Gastroesophageal sphincter (tissue), 4 donors: ENCODE data around the gene COL5A1. TPM values are rescaled to one million over a fixed set of nuclear protein-coding genes. Genes with fewer than 3 reads are reported as not detected.

Experiments used
- ATAC-seq: fragments of 150-250 bp; one replicate; pipeline ENCODE4 v1.9.1; 2016; ENCODE audit warnings: mild to moderate bottlenecking, moderate library complexity
- H3K27ac ChIP-seq, 4 donors: fragments of 200-600 bp; sonication (generic) in 3 of 4; 1 replicate in 3 of 4; 2 replicates in 1 of 4; pipeline ENCODE4 v1.5.1; 2016 to 2019
- H3K27me3 ChIP-seq: fragments of 200-600 bp; sonication (generic); one replicate; pipeline ENCODE4 v1.5.1; 2019
- H3K36me3 ChIP-seq, 2 donors: fragments of 200-600 bp; sonication (generic); one replicate each; pipeline ENCODE4 v1.5.1; 2019; ENCODE audit warnings: control low read depth in 1 of 2
- H3K4me1 ChIP-seq, 3 donors: fragments of 200-600 bp; sonication (generic); 1 replicate in 2 of 3; 2 replicates in 1 of 3; pipeline ENCODE4 v1.5.1; 2016 to 2019; ENCODE audit warnings: control low read depth in 2 of 3
- H3K4me3 ChIP-seq, 2 donors: fragments of 200-600 bp; sonication (generic); one replicate each; pipeline ENCODE4 v1.5.1; 2019; ENCODE audit warnings: mild to moderate bottlenecking in 1 of 2, moderate library complexity in 1 of 2
- H3K9me3 ChIP-seq, 3 donors: fragments of 200-600 bp; sonication (generic); one replicate each; pipeline ENCODE4 v1.5.1; 2017 to 2019; ENCODE audit warnings: control low read depth in 2 of 3
- CTCF ChIP-seq, 4 experiments: fragments of 200-600 bp in 2 of 4; fragments of 450-650 bp in 2 of 4; sonication (generic) in 1 of 4; IDR thresholded peaks; one replicate each; pipeline ENCODE4 v1.5.1; 2017 to 2019; ENCODE audit warnings: antibody characterized with exemption in 4 of 4, mild to moderate bottlenecking in 2 of 4, moderate library complexity in 2 of 4
- EP300 ChIP-seq: sonication (generic); formaldehyde crosslinking; IDR thresholded peaks from one replicate; pipeline ENCODE4 v1.6.1; 2017; ENCODE audit warnings: antibody characterized with exemption, mild to moderate bottlenecking
- POLR2A ChIP-seq, 2 donors: fragments of 450-650 bp; IDR thresholded peaks; one replicate each; pipeline ENCODE4 v1.6.1; 2017; ENCODE audit warnings: antibody characterized with exemption in 2 of 2, mild to moderate bottlenecking in 2 of 2, moderate library complexity in 1 of 2
- POLR2AphosphoS5 ChIP-seq: sonication (generic); formaldehyde crosslinking; IDR thresholded peaks from one replicate; pipeline ENCODE4 v1.6.1; 2017; ENCODE audit warnings: antibody characterized with exemption
- WGBS, 2 donors: methylation state at CpG; one replicate each; pipeline ENCODE4 v1.1.5; 2018; ENCODE audit warnings: low coverage in 1 of 2; 5-methylcytosine and 5-hydroxymethylcytosine counted together
- total RNA-seq, 4 donors: library from RNA; depleted of rRNA; stranded (reverse); fragments of >200 nt; gene quantifications; one replicate each; pipeline ENCODE4 v1.1.0, GENCODE V29; 2016

Gene COL5A1
- total RNA-seq, 4 donors from 2014 or later, result 48.5 to 86.4 (median 74.9) TPM

GRCh38 chr9:134624621-134625181 lies 16.9 kb upstream of the COL5A1 start:
- WGBS, 2 donors, result no CpG with 5 or more reads among the region's 7 CpGs
- H3K36me3 ChIP-seq, result no peaks in the 10 kb centered on the region
- no peaks in the 10 kb centered on the region for H3K9me3 ChIP-seq
- H3K27me3 ChIP-seq, result peaks cover 12% of the 10 kb centered on the region
- H3K27ac ChIP-seq, result no peak overlapping the region
- H3K4me1 ChIP-seq, result no peaks in the 10 kb centered on the region
- no peak for TF ChIP-seq EP300
- TF ChIP-seq CTCF (IDR thresholded peaks at IDR 0.05), result no peak
- TF ChIP-seq POLR2A (IDR thresholded peaks at IDR 0.05), result no peak
- TF ChIP-seq POLR2AphosphoS5, result no peak
- no peak overlapping the region for H3K4me3 ChIP-seq
- ATAC-seq, result no peak

GRCh38 chr9:134625361-134626068 lies 16.1 kb upstream of the COL5A1 start:
- Histone ChIP-seq H3K36me3 (no peaks in the 10 kb centered on the region), H3K27me3 (peaks cover 12% of the 10 kb centered on the region), H3K4me3 (no peak overlapping the region), H3K4me1 (no peaks in the 10 kb centered on the region), H3K9me3 (no peaks in the 10 kb centered on the region), H3K27ac (no peak overlapping the region)
- no peak for TF ChIP-seq POLR2A (IDR thresholded peaks at IDR 0.05)
- TF ChIP-seq EP300, result no peak
- no peak for TF ChIP-seq CTCF (IDR thresholded peaks at IDR 0.05)
- TF ChIP-seq POLR2AphosphoS5, result no peak
- WGBS, 2 donors, result 89 to 97% methylated on average over 9 to 11 of the region's 22 CpGs
- no peak for ATAC-seq

GRCh38 chr9:134626069-134626423 lies 15.6 kb upstream of the COL5A1 start:
- Histone ChIP-seq H3K27me3 (peaks cover 10% of the 10 kb centered on the region), H3K4me1 (no peaks in the 10 kb centered on the region), H3K4me3 (no peak overlapping the region), H3K9me3 (no peaks in the 10 kb centered on the region), H3K27ac (no peak overlapping the region), H3K36me3 (no peaks in the 10 kb centered on the region)
- ATAC-seq, result no peak
- TF ChIP-seq EP300 (no peak), CTCF (IDR thresholded peaks at IDR 0.05) (no peak), POLR2A (IDR thresholded peaks at IDR 0.05) (no peak), POLR2AphosphoS5 (no peak)
- 86% methylated on average over 1 of the region's 7 CpGs; no CpG with 5 or more reads in 1 of the 2 donors for WGBS, 2 donors

GRCh38 chr9:134626571-134627416 lies 14.8 kb upstream of the COL5A1 start:
- H3K9me3 ChIP-seq, result no peaks in the 10 kb centered on the region
- H3K27ac ChIP-seq, result no peak overlapping the region
- H3K27me3 ChIP-seq, result peaks cover 3% of the 10 kb centered on the region
- no peak for TF ChIP-seq POLR2A (IDR thresholded peaks at IDR 0.05)
- TF ChIP-seq POLR2AphosphoS5, result no peak
- TF ChIP-seq CTCF (IDR thresholded peaks at IDR 0.05), result no peak
- no peak for TF ChIP-seq EP300
- no peaks in the 10 kb centered on the region for H3K36me3 ChIP-seq
- H3K4me3 ChIP-seq, result no peak overlapping the region
- WGBS, 2 donors, result 67 to 85% methylated on average over 3 to 6 of the region's 19 CpGs
- no peak for ATAC-seq
- H3K4me1 ChIP-seq, result no peaks in the 10 kb centered on the region
